HL-60 (cell line): ENCODE results near the gene HSD17B1.

Experiments used
- DNase-seq, 2 experiments: peaks; one replicate each; pipeline ENCODE4 v3.0.0-alpha.2; 2010 to 2020; ENCODE audit warnings: low read depth in 1 of 2, low spot score in 1 of 2
- H3K27ac ChIP-seq: fragments of 250-450 bp; sonication (Bioruptor Pico); replicated peaks from 2 replicates; pipeline ENCODE4 v1.5.1; 2020; ENCODE audit warnings: mild to moderate bottlenecking, moderate library complexity
- H3K27me3 ChIP-seq: fragments of 250-450 bp; sonication (Bioruptor Pico); 2 replicates; pipeline ENCODE4 v1.5.1; 2021; ENCODE audit warnings: mild to moderate bottlenecking, moderate library complexity; ENCODE audit not compliant: insufficient read depth, poor library complexity, severe bottlenecking
- H3K4me3 ChIP-seq: replicated peaks from 2 replicates; pipeline ENCODE4 v1.5.1; 2011; ENCODE audit warnings: mild to moderate bottlenecking, control low read depth, low read length; ENCODE audit not compliant: insufficient read depth
- CTCF ChIP-seq: IDR thresholded peaks from one replicate; pipeline ENCODE4 v1.5.1; 2011; ENCODE audit warnings: low read length, control low read depth, inconsistent platforms; ENCODE audit not compliant: insufficient read depth
- GABPA ChIP-seq: IDR thresholded peaks from 2 replicates; pipeline ENCODE4 v1.6.1; 2012; ENCODE audit warnings: low read depth
- POLR2AphosphoS5 ChIP-seq: IDR thresholded peaks from 2 replicates; pipeline ENCODE4 v1.6.1; 2012; ENCODE audit warnings: low read depth
- REST ChIP-seq: IDR thresholded peaks from 2 replicates; pipeline ENCODE4 v1.6.1; 2012; ENCODE audit warnings: low read depth; ENCODE audit not compliant: insufficient replicate concordance
- SPI1 ChIP-seq: IDR thresholded peaks from 2 replicates; pipeline ENCODE4 v1.6.1; 2012; ENCODE audit warnings: low read depth, mild to moderate bottlenecking, borderline replicate concordance

HSD17B1 gene

GRCh38 chr17:42559075-42559474, 6.4 kb downstream of the HSD17B1 start:
- no peak overlapping the region for H3K27ac ChIP-seq
- no peak for DNase-seq
- no peak for TF ChIP-seq GABPA
- no peak for TF ChIP-seq REST
- TF ChIP-seq CTCF: no peak
- no peak for TF ChIP-seq POLR2AphosphoS5
- no peak for TF ChIP-seq SPI1
- H3K4me3 ChIP-seq: no peak overlapping the region
- H3K27me3 ChIP-seq: no peaks in the 10 kb centered on the region

- Histone ChIP-seq H3K27ac (no peak overlapping the region), H3K27me3 (no peaks in the 10 kb centered on the region), H3K4me3 (no peak overlapping the region)
- DNase-seq: no peak
- TF ChIP-seq CTCF: no peak
- no peak for TF ChIP-seq GABPA
- no peak for TF ChIP-seq REST
- no peak for TF ChIP-seq SPI1
- TF ChIP-seq POLR2AphosphoS5: no peak
Measured at GRCh38 chr17:42560246-42560645, 7.5 kb downstream of the HSD17B1 start.

GRCh38 chr17:42561897-42562387, 9.2 kb downstream of the HSD17B1 start, which contains the start of gene COASY:
COASY (plus strand) TSS chr17:42562148; CDS start chr17:42562623, 475 bp downstream.
- Histone ChIP-seq H3K27ac (peak within 1 kb of the TSS; percentile 94), H3K27me3 (no peaks in the 10 kb centered on the region), H3K4me3 (peak within 1 kb of the TSS; percentile 85)
- DNase-seq: peak; percentile 92 to 98
- TF ChIP-seq CTCF (no peak), GABPA (peak; percentile 84), REST (peak; percentile 55), SPI1 (no peak), POLR2AphosphoS5 (peak; percentile 80)
